Measurements from ENCODE around the gene SEC61A1. TPM values are rescaled to one million over a fixed set of nuclear protein-coding genes. Genes with fewer than 3 reads are reported as not detected.

The SEC61A1 gene
- total RNA-seq, 2 experiments from 2014 or later: 146 to 148 TPM

- ATAC-seq (no peak), DNase-seq (no peak)
- Mint-ChIP-seq H3K9me3 (ENCODE audit: insufficient read depth) (no peaks in the 10 kb centered on the region), H3K27me3 (ENCODE audit: low read depth) (no peaks in the 10 kb centered on the region), H3K4me1 (ENCODE audit: low read depth) (peaks cover 24% of the 10 kb centered on the region), H3K36me3 (ENCODE audit: low read depth) (peaks cover 57% of the 10 kb centered on the region), H3K27ac (no peak overlapping the region), H3K4me3 (no peak overlapping the region)
- POLR2A ChIA-PET: no interaction called here
- CTCF ChIA-PET: interaction anchor here (0.8 to 10.8 kb wide), 5 partner anchors 11 to 224 kb away, joined by 3 to 138 read pairs (median 3); no protein-coding TSS in a partner anchor
Observed at GRCh38 chr3:128098234-128098633, 46.0 kb downstream of the SEC61A1 start.

DNA sequence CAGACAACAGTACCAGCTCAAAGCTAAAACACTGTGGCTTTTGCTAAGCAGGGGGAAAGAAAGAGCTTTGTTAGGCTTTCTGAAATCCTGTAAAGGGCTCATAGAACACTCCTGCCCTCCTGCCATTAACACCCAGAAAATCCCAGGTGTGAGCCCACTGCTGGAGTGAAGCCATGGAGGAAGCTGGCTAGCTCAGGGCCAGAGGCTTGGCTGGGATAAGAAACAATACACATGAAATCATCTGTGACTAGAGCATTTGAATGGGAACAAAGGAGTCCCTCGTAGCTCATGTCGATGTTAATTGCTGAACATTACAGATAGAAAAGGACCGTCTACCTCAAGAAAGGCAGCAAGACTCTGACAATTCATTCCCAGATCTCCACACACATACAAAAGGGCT, 47.9 kb downstream of the SEC61A1 start:
- DNase-seq (no peak), ATAC-seq (no peak)
- Mint-ChIP-seq H3K9me3 (ENCODE audit: insufficient read depth) (no peaks in the 10 kb centered on the region), H3K27me3 (ENCODE audit: low read depth) (no peaks in the 10 kb centered on the region), H3K36me3 (ENCODE audit: low read depth) (peaks cover 52% of the 10 kb centered on the region), H3K27ac (no peak overlapping the region), H3K4me3 (no peak overlapping the region), H3K4me1 (ENCODE audit: low read depth) (peaks cover 10% of the 10 kb centered on the region)
- POLR2A ChIA-PET: no interaction called here
- CTCF ChIA-PET: interaction anchor here (1.3 to 10.8 kb wide), 6 partner anchors 11 to 34 kb away, joined by 3 to 138 read pairs (median 5); partner anchors contain the start of gene RUVBL1

GRCh38 chr3:128100638-128101037, 48.4 kb downstream of the SEC61A1 start:
- DNase-seq (no peak), ATAC-seq (no peak)
- Mint-ChIP-seq H3K27ac (no peak overlapping the region), H3K36me3 (ENCODE audit: low read depth) (peaks cover 49% of the 10 kb centered on the region), H3K27me3 (ENCODE audit: low read depth) (no peaks in the 10 kb centered on the region), H3K4me1 (ENCODE audit: low read depth) (peaks cover 7% of the 10 kb centered on the region), H3K9me3 (ENCODE audit: insufficient read depth) (no peaks in the 10 kb centered on the region), H3K4me3 (no peak overlapping the region)
- ChIA-PET CTCF (interaction anchor here (1.3 to 10.8 kb wide), 5 partner anchors 11 to 33 kb away, joined by 3 to 138 read pairs (median 5); partner anchors contain the start of gene RUVBL1), POLR2A (no interaction called here)

DNA sequence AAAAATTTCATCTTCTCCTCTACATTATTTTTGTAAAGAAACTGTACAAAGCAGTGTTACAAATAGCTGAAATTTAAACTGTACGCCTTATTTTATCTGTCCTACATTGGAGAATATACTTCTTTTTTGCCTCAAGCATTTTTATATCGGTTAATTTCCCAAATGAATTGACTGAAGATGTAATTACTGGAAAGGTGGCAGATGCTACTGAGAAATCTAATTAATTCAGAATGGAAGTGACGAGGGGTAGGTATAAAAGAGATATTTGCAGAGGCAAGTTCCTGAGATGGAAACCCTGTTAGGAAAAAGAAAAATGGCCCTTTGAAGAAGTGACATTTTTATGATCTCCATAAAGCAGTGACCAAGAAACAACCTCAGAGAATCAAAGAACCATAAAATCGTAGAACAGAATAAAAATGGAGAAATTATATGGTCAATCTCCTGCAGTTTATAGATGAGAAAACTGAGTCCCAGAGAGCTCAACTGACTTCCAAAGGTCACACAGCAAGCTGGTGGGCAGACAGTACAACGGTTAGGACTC, 51.0 kb downstream of the SEC61A1 start:
- no peaks in the 10 kb centered on the region for H3K9me3 Mint-ChIP-seq (ENCODE audit: insufficient read depth)
- no peak overlapping the region for H3K4me3 Mint-ChIP-seq
- H3K4me1 Mint-ChIP-seq (ENCODE audit: low read depth): peaks cover 7% of the 10 kb centered on the region
- H3K27ac Mint-ChIP-seq: no peak overlapping the region
- H3K36me3 Mint-ChIP-seq (ENCODE audit: low read depth): peaks cover 44% of the 10 kb centered on the region
- ATAC-seq (no peak), DNase-seq (no peak)
- POLR2A ChIA-PET: no interaction called here
- no peaks in the 10 kb centered on the region for H3K27me3 Mint-ChIP-seq (ENCODE audit: low read depth)
- CTCF ChIA-PET: interaction anchor here (1.1 to 4.3 kb wide), 3 partner anchors 8 to 30 kb away, joined by 3 to 24 read pairs (median 5); no protein-coding TSS in a partner anchor

- Mint-ChIP-seq H3K9me3 (ENCODE audit: insufficient read depth) (no peaks in the 10 kb centered on the region), H3K36me3 (ENCODE audit: low read depth) (peaks cover 47% of the 10 kb centered on the region), H3K27me3 (ENCODE audit: low read depth) (no peaks in the 10 kb centered on the region), H3K27ac (no peak overlapping the region), H3K4me3 (no peak overlapping the region), H3K4me1 (ENCODE audit: low read depth) (peaks cover 22% of the 10 kb centered on the region)
- POLR2A ChIA-PET: no interaction called here
- CTCF ChIA-PET: interaction anchor here (2.0 to 3.3 kb wide), 2 partner anchors 26 kb away, joined by 4 to 10 read pairs; no protein-coding TSS in a partner anchor
- no peak for ATAC-seq
- no peak for DNase-seq
Observed at GRCh38 chr3:128107834-128108233, 55.6 kb downstream of the SEC61A1 start.

- Mint-ChIP-seq H3K27me3 (ENCODE audit: low read depth) (no peaks in the 10 kb centered on the region), H3K36me3 (ENCODE audit: low read depth) (peaks cover 59% of the 10 kb centered on the region), H3K4me3 (no peak overlapping the region), H3K4me1 (ENCODE audit: low read depth) (peaks cover 47% of the 10 kb centered on the region), H3K9me3 (ENCODE audit: insufficient read depth) (no peaks in the 10 kb centered on the region), H3K27ac (peak overlapping the region; percentile 98)
- CTCF ChIA-PET: interaction anchor here (0.8 to 3.4 kb wide), 4 partner anchors 11 to 37 kb away, joined by 3 to 20 read pairs (median 13); no protein-coding TSS in a partner anchor
- POLR2A ChIA-PET: no interaction called here
- DNase-seq (no peak), ATAC-seq (no peak)
Observed at GRCh38 chr3:128111147-128111546, 58.9 kb downstream of the SEC61A1 start.

DNA sequence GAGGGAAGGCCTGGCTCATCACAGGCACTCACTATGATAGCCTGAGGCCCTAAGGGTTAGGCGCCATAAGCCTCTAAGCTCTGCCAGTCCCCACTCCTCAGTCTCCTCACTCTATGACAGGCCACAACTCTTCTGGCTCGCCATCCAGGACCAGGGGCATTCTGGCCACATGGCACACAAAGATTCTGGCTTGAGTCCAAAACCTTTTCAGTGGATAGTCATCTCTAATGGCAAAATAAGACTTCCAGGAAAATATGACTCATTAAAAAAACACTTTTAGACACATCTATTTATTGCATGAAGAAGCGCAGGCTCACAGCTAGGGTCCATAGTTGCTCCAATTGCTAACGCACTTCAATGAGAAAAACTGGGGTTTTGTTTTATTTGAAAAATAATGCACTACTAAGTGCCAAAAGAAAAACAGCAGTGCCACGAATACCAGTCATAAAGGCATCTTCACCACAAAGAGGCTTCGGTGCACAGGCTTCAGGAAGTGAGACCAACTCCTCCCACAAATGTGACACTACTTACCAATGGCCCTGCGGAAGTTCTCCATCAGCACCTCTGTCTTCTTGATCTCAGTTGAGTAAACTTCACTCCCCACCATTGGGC, 60.2 kb downstream of the SEC61A1 start:
- H3K27me3 Mint-ChIP-seq (ENCODE audit: low read depth): no peaks in the 10 kb centered on the region
- peak overlapping the region; percentile 98 for H3K27ac Mint-ChIP-seq
- DNase-seq: peak; percentile 73
- no peaks in the 10 kb centered on the region for H3K9me3 Mint-ChIP-seq (ENCODE audit: insufficient read depth)
- ChIA-PET POLR2A (interaction anchor here (1.6 kb wide), 1 partner anchor 11 kb away, joined by 13 read pairs; the partner anchor contains the start of gene RUVBL1), CTCF (interaction anchor here (0.9 to 3.4 kb wide), 5 partner anchors 11 to 210 kb away, joined by 3 to 20 read pairs (median 8); partner anchors contain the start of gene RUVBL1)
- peak overlapping the region; percentile 43 for H3K4me3 Mint-ChIP-seq
- peak; percentile 88 for ATAC-seq
- peaks cover 49% of the 10 kb centered on the region for H3K4me1 Mint-ChIP-seq (ENCODE audit: low read depth)
- H3K36me3 Mint-ChIP-seq (ENCODE audit: low read depth): peaks cover 57% of the 10 kb centered on the region

DNA sequence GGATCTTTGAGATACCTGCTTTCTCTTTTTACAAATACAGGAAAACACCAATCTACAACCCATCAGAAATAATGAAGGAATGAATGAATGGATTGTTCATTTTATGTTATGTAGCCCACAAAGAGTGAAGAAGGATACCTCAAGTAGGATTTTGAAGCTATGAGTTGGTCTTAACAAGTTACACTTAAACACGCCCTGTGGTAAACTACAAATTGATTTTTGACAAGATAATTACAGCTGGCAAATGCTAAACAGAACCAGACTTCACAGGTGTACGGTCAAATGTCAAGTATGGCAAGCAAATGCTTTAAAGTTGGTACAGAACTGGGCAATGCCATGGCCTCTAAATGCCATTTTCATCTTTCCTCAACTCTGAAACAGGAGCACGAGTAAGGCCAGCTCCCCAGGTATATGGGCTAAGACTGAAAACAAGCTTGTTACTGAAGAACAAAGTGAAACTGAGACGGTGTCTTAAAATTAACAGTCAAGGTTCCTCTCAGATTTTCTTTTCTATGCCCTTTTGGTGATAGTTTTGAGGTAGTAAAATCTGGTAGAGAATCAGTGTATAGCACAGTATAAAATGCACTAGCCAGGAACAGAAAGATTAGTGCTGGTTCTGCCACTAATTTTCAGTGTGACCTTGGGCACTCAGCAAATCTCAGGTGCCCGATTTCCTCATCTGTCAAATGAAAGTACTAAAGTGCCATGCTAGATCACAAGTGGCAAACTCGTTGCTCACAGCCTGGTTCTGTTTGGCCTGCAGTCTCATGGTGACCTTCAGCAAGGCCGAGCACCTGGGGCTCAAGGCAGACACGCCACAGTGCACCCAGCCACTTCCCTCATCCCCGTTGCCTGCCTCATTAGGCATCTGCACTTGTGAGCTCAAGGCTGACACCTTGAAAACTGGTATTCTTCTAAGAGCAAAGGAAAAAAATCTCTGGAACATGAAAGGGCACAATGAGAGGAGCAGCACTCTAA, 61.9 kb downstream of the SEC61A1 start:
- H3K27ac Mint-ChIP-seq: peak overlapping the region; percentile 77
- H3K4me1 Mint-ChIP-seq (ENCODE audit: low read depth): peaks cover 49% of the 10 kb centered on the region
- CTCF ChIA-PET: interaction anchor here (1.0 to 1.2 kb wide), 3 partner anchors 10 to 20 kb away, joined by 4 to 7 read pairs (median 6); partner anchors contain the start of gene RUVBL1
- H3K4me3 Mint-ChIP-seq: peak overlapping the region; percentile 29
- H3K9me3 Mint-ChIP-seq (ENCODE audit: insufficient read depth): no peaks in the 10 kb centered on the region
- no peaks in the 10 kb centered on the region for H3K27me3 Mint-ChIP-seq (ENCODE audit: low read depth)
- POLR2A ChIA-PET: interaction anchor here (1.0 to 1.3 kb wide), 2 partner anchors 9 to 39 kb away, joined by 4 to 10 read pairs; partner anchors contain the start of gene RUVBL1
- DNase-seq: no peak
- H3K36me3 Mint-ChIP-seq (ENCODE audit: low read depth): peaks cover 62% of the 10 kb centered on the region
- no peak for ATAC-seq

Other genes starting within 250 kb of the SEC61A1 start
- gene MGLL, start 229.9 kb upstream of the SEC61A1 start, total RNA-seq: 1 to 10 TPM; 1.5 to 2.2 TPM
- not detected for gene KBTBD12, start 137.2 kb upstream of the SEC61A1 start, total RNA-seq
- 10 to 100 TPM; 57.3 to 57.4 TPM for gene RUVBL1, start 71.4 kb downstream of the SEC61A1 start, total RNA-seq
- 10 to 100 TPM; 21.7 to 23.1 TPM for gene EEFSEC, start 101.0 kb downstream of the SEC61A1 start, total RNA-seq

Measured in activated CD8-positive, alpha-beta T cell treated with anti-CD3 and anti-CD28 coated beads, Interleukin-2, amount 10 ng/mL, durations not matched to agents 7 days and 5 days (primary cell).